Brain microvascular endothelial cell (primary cell): Measurements from ENCODE around the gene SLC38A10.

Source experiments
- DNase-seq: peaks from one replicate; pipeline ENCODE4 v3.0.0-alpha.2; 2020
- H3K27ac ChIP-seq: fragments of 250-450 bp; sonication (Bioruptor Pico); 2 replicates; pipeline ENCODE4 v1.5.1; 2020; ENCODE audit warnings: mild to moderate bottlenecking, moderate library complexity
- H3K27me3 ChIP-seq: fragments of 250-450 bp; sonication (Bioruptor Pico); replicated peaks from 2 replicates; pipeline ENCODE4 v1.5.1; 2020; ENCODE audit warnings: mild to moderate bottlenecking
- H3K36me3 ChIP-seq: fragments of 250-450 bp; sonication (Bioruptor Pico); replicated peaks from 2 replicates; pipeline ENCODE4 v1.5.1; 2020; ENCODE audit warnings: mild to moderate bottlenecking
- H3K4me3 ChIP-seq: 2 replicates; pipeline ENCODE4 v1.5.1; 2011; ENCODE audit warnings: low read depth, mild to moderate bottlenecking, control low read depth, low read length, moderate library complexity
- CTCF ChIP-seq: IDR thresholded peaks from 2 replicates; pipeline ENCODE4 v1.5.1; 2011; ENCODE audit warnings: low read depth, mild to moderate bottlenecking, moderate library complexity, low read length, control low read depth, inconsistent platforms; ENCODE audit errors: missing control alignments
- in situ Hi-C: cut with HindIII; loops from 2 replicates; pipeline ENCODE4 v1.10.0; 2017; ENCODE audit warnings: low sequenced_read_pairs, low pct_ligation_motif_present

Gene SLC38A10

GRCh38 chr17:81267390-81268067, 27.6 kb downstream of the SLC38A10 start:
- no peak overlapping the region for H3K27ac ChIP-seq
- TF ChIP-seq CTCF = no peak
- no peak overlapping the region for H3K4me3 ChIP-seq
- H3K27me3 ChIP-seq = no peaks in the 10 kb centered on the region
- in situ Hi-C loops = no loop called here
- DNase-seq = no peak
- H3K36me3 ChIP-seq = peaks cover 45% of the 10 kb centered on the region

GRCh38 chr17:81265576-81265975, 29.5 kb downstream of the SLC38A10 start:
- Histone ChIP-seq H3K36me3 (peaks cover 63% of the 10 kb centered on the region), H3K4me3 (no peak overlapping the region)

GRCh38 chr17:81264640-81265039, 30.5 kb downstream of the SLC38A10 start:
- no peak for TF ChIP-seq CTCF
- Histone ChIP-seq H3K36me3 (peaks cover 59% of the 10 kb centered on the region), H3K4me3 (no peak overlapping the region), H3K27me3 (no peaks in the 10 kb centered on the region), H3K27ac (no peak overlapping the region)
- in situ Hi-C loops = no loop called here
- no peak for DNase-seq

More at GRCh38 chr17:81265576-81265975, 29.5 kb downstream of the SLC38A10 start:
- H3K27me3 ChIP-seq = no peaks in the 10 kb centered on the region
- no peak for TF ChIP-seq CTCF
- in situ Hi-C loops = no loop called here
- no peak for DNase-seq
- no peak overlapping the region for H3K27ac ChIP-seq

- Histone ChIP-seq H3K27me3 (no peaks in the 10 kb centered on the region), H3K27ac (no peak overlapping the region), H3K4me3 (no peak overlapping the region), H3K36me3 (peaks cover 62% of the 10 kb centered on the region)
- in situ Hi-C loops = no loop called here
- no peak for TF ChIP-seq CTCF
- DNase-seq = no peak
Observed at GRCh38 chr17:81263371-81264181, 31.5 kb downstream of the SLC38A10 start.

- TF ChIP-seq CTCF = no peak
- no peaks in the 10 kb centered on the region for H3K27me3 ChIP-seq
- H3K27ac ChIP-seq = no peak overlapping the region
- H3K4me3 ChIP-seq = no peak overlapping the region
- peaks cover 59% of the 10 kb centered on the region for H3K36me3 ChIP-seq
- DNase-seq = no peak
- in situ Hi-C loops = no loop called here
Observed at GRCh38 chr17:81261582-81262336, 33.3 kb downstream of the SLC38A10 start.
